ENCODE results near the gene OSBPL3. TPM values are rescaled to one million over a fixed set of nuclear protein-coding genes. Genes with fewer than 3 reads are reported as not detected.

OSBPL3 gene
- total and polyA plus RNA-seq, 2 donors (not counting 3 experiments of a cell fraction or from before 2014, with no cell fraction given): 7.5 to 27.1 TPM

DNA sequence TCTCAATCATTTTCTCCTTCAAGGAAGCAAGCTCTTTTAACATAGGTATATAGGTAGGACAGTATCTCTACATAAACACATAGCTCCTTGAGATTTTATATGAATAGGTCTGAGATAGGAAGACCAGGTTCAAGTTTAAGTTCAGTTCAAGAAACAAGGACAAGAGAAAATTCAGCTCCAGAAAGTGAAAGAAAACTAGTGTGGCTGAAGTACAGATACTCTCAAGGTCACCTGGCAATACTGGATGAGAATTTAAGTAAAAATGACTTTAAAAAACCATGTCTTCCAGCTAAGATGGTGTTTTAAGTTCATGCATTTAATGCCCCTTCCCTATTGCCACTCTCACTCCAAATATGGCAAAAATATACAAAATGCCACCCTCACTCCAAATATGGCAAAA is 91.3 kb downstream of the OSBPL3 start:
- no peak for DNase-seq (ENCODE audit: low read depth, low spot score)
- no peaks in the 10 kb centered on the region for H3K36me3 ChIP-seq (ENCODE audit: control insufficient read depth in 2 of 2, extremely low read depth in 1 of 2, insufficient read depth in 2 of 2, low read length in 2 of 2)
- intact Hi-C loops (cut with micrococcal nuclease) (no loop called here), dilution Hi-C loops (cut with MboI; ENCODE audit: extremely low pct_ligation_motif_present, low sequenced_read_pairs) (no loop called here)
- H3K9me1 ChIP-seq (replicated peaks; ENCODE audit: control insufficient read depth, extremely low read depth, insufficient read depth, low read length): no peaks in the 10 kb centered on the region
- H3K4me3 ChIP-seq (replicated peaks in 1 of 3; ENCODE audit: insufficient read depth in 1 of 3, low read depth in 1 of 3, low read length in 3 of 3): no peak overlapping the region
- H3K4me2 ChIP-seq (ENCODE audit: insufficient read depth, low read length): no peak overlapping the region
- H3K9me3 ChIP-seq (replicated peaks; ENCODE audit: control insufficient read depth, insufficient read depth, low read length): no peaks in the 10 kb centered on the region
- ChIA-PET CTCF (interaction anchor here (1.0 to 5.1 kb wide), 4 partner anchors 21 to 94 kb away, joined by 3 to 32 read pairs (median 3); partner anchors contain the start of gene OSBPL3), POLR2A (no interaction called here)
- peaks cover 7% of the 10 kb centered on the region for H3K79me2 ChIP-seq (ENCODE audit: control insufficient read depth, insufficient read depth, low read length)
- H3K4me1 ChIP-seq (ENCODE audit: control insufficient read depth, extremely low read depth, insufficient read depth, low read length): peaks cover 53% of the 10 kb centered on the region
- no peak overlapping the region for H2AFZ ChIP-seq (ENCODE audit: low read depth, low read length)
- H4K20me1 ChIP-seq (replicated peaks; ENCODE audit: control insufficient read depth, extremely low read depth, insufficient read depth, low read length): no peaks in the 10 kb centered on the region
- no peaks in the 10 kb centered on the region for H3K27me3 ChIP-seq (ENCODE audit: control insufficient read depth in 2 of 2, insufficient read depth in 2 of 2, low read length in 2 of 2)
- TF ChIP-seq MAX (IDR thresholded peaks at IDR 0.05; ENCODE audit: insufficient read depth, insufficient read length): no peak
- TF ChIP-seq MYC (IDR thresholded peaks at IDR 0.05; ENCODE audit: low read depth, low read length): no peak
- no peak for TF ChIP-seq POLR2AphosphoS5 (IDR thresholded peaks at IDR 0.05; ENCODE audit: insufficient read depth, low read depth, low read length)
- TF ChIP-seq EZH2 (IDR thresholded peaks at IDR 0.05; ENCODE audit: borderline replicate concordance, low read depth, low read length, severe bottlenecking): no peak
- no peak for TF ChIP-seq JUN (IDR thresholded peaks at IDR 0.05; ENCODE audit: borderline replicate concordance, insufficient read depth, insufficient read length, low read depth)
- no peak for TF ChIP-seq FOS (IDR thresholded peaks at IDR 0.05; ENCODE audit: borderline replicate concordance, insufficient read depth, low read length)
- TF ChIP-seq POLR2A (IDR thresholded peaks at IDR 0.05; ENCODE audit: low read depth, low read length): no peak
- no peak for TF ChIP-seq CTCF (IDR thresholded peaks at IDR 0.05; ENCODE audit: extremely low read depth in 1 of 2, insufficient read depth in 1 of 2, low read depth in 1 of 2, low read length in 2 of 2)
- no peak for TF ChIP-seq GATA2 (IDR thresholded peaks at IDR 0.05; ENCODE audit: insufficient read depth, insufficient read length, low read depth, low read length)
- BruUV-seq (replicated peaks): no TSS peak
- no peak overlapping the region for H3K27ac ChIP-seq (ENCODE audit: insufficient read depth, low read depth, low read length)
- FAIRE-seq: no peak
- no peak overlapping the region for H3K9ac ChIP-seq (replicated peaks; ENCODE audit: extremely low read depth, insufficient read depth, low read length)

All from endothelial cell of umbilical vein (primary cell).